ENCODE data around the gene SAPCD2. TPM values are rescaled to one million over a fixed set of nuclear protein-coding genes. Genes with fewer than 3 reads are reported as not detected.

SAPCD2 gene
- total RNA-seq, 1 experiment from 2014 or later: 15.7 TPM

DNA sequence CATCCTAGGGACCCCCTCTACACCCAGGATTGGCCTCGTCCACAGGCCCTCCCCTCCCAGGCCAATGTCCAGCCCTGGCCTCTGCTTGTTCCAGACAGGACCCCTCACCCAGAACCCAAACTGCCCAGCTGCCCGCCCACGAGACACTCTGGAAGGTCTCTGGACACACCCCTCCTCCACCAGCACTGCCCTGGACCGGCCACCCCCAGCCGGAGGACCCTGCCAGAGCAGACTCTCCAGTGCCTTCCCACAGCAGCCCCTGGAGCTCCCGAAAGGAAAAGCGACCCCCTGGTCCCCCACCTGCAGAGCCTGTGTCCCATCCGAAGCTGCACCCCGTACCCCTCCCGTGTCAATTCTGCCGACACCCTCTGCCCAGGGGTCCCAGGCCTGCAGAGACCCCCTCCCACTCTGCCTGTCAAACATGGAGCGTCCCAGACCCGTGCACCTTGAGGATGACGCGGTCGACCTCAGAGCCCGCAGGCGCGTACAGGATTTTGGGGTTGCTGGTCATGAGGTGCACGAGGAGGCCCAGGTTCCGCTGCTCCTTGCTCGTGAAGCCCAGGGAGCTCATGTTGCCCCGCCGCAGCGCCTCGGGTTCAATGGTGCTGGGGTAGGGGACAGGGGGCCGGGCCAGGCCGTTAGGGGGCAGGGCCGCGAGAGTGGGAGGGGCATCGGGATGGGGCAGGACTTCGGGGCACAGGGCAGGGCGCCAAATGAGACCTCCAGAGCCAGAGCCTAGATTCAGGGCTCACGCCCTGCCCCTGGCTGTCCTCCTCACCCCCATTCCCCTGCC is 50.3 kb downstream of the SAPCD2 start:
- Mint-ChIP-seq H3K27ac (ENCODE audit: low read depth, unreplicated experiment) (no peak overlapping the region), H3K9me3 (ENCODE audit: unreplicated experiment) (no peaks in the 10 kb centered on the region)
- CTCF ChIA-PET: interaction anchor here (0.6 to 3.0 kb wide), 4 partner anchors 8 to 27 kb away, joined by 3 to 14 read pairs (median 4); partner anchors contain the start of gene ABCA2

DNA sequence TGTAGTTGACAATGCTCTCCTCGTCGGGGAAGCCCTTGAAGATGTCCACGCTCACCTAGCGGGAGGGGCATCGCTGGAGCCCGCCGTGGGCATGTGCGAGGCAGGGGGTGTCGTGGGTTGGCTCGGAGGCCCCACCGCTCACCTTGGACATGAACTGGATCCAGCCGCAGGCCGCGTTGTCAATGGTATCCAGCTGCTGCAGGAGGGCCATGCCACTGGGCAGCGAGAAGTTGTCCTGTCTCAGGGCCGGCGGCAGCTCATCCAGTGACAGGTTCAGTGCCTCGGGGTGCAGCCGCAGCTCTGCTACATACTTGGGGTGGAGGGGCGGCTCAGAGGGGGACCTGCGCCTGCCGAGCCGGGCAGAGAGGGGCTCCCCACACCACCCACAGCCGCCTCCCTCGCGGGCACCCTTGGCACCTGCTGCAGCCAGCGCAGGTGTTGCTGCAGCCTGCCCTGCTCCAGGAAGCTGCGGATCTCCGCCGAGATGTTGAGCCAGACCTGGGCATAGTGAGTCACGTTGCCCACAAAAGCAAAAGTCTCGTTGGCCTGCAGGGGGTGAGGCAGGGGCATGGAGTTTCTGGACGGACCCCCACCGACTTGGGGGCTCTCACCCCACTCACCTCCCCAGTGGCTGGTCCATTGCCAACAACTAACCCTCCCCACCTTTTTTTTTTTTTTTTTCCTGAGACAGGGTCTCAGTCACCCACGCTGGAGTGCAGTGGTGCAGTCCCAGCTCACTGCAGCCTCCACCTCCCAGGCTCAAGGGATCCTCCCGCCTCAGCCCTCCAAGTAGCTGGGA is 51.4 kb downstream of the SAPCD2 start:
- Mint-ChIP-seq H3K9me3 (ENCODE audit: unreplicated experiment) (no peaks in the 10 kb centered on the region), H3K27ac (ENCODE audit: low read depth, unreplicated experiment) (no peak overlapping the region), H3K36me3 (ENCODE audit: insufficient read depth, unreplicated experiment) (peaks cover 13% of the 10 kb centered on the region), H3K4me1 (ENCODE audit: insufficient read depth, unreplicated experiment) (no peaks in the 10 kb centered on the region), H3K27me3 (ENCODE audit: insufficient read depth, unreplicated experiment) (no peaks in the 10 kb centered on the region), H3K4me3 (ENCODE audit: unreplicated experiment) (no peak overlapping the region)
- TF ChIP-seq CTCF (IDR thresholded peaks at IDR 0.05; ENCODE audit: unreplicated experiment): no peak
- CTCF ChIA-PET: interaction anchor here (3.0 kb wide), 1 partner anchor 9 kb away, joined by 14 read pairs; the partner anchor contains the start of gene ABCA2
- DNase-seq (ENCODE audit: unreplicated experiment): no peak
- intact Hi-C loops (cut with micrococcal nuclease): no loop called here
- POLR2A ChIA-PET: interaction anchor here (0.6 kb wide), 1 partner anchor 53 kb away, joined by 4 read pairs; no protein-coding TSS in a partner anchor
- no TSS peak for BruUV-seq (replicated peaks)

More for the DNA sequence above, 50.3 kb downstream of the SAPCD2 start:
- Mint-ChIP-seq H3K4me1 (ENCODE audit: insufficient read depth, unreplicated experiment) (no peaks in the 10 kb centered on the region), H3K27me3 (ENCODE audit: insufficient read depth, unreplicated experiment) (no peaks in the 10 kb centered on the region), H3K4me3 (ENCODE audit: unreplicated experiment) (no peak overlapping the region), H3K36me3 (ENCODE audit: insufficient read depth, unreplicated experiment) (peaks cover 10% of the 10 kb centered on the region)
- no TSS peak for BruUV-seq (replicated peaks)
- POLR2A ChIA-PET: interaction anchor here (0.6 kb wide), 1 partner anchor 52 kb away, joined by 4 read pairs; no protein-coding TSS in a partner anchor
- DNase-seq (ENCODE audit: unreplicated experiment): no peak
- no peak for TF ChIP-seq CTCF (IDR thresholded peaks at IDR 0.05; ENCODE audit: unreplicated experiment)
- intact Hi-C loops (cut with micrococcal nuclease): no loop called here

DNA sequence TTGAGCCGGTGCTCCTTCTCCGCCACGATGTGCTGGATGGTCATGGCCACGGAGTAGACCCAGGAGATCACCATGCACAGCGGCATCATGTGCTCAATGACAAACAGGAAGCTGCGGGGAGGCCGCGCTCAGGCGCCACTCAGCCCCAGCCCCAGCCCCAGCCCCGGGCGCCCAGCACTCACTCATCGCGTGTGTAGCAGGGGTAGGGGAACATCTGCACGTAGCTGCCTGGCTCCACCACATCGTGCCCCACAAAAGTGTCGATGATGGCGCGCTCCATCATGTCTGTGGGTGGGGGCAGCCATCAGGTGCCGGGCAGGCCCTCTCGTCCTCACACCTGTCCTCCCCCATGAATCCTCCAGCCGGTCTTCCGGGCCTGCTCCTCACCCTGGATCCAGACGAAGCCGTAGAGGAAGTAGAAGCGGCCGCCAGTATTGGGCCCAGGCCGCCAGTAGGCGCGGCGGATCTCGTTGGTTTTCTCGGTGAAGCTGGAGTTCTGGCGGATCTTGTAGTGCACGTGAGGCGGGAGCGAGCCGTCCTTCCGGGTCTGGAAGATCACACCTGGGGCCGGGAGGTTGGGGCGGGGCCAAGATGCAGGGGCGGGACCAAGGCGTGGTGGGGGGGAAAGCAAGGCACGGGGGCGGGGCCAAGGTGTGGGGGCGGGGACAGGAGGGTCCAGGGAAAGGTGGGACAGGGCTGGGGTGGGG is 52.4 kb downstream of the SAPCD2 start:
- no peak for TF ChIP-seq CTCF (IDR thresholded peaks at IDR 0.05; ENCODE audit: unreplicated experiment)
- ChIA-PET POLR2A (no interaction called here), CTCF (interaction anchor here (3.0 kb wide), 1 partner anchor 10 kb away, joined by 14 read pairs; the partner anchor contains the start of gene ABCA2)
- Mint-ChIP-seq H3K4me1 (ENCODE audit: insufficient read depth, unreplicated experiment) (no peaks in the 10 kb centered on the region), H3K36me3 (ENCODE audit: insufficient read depth, unreplicated experiment) (peaks cover 13% of the 10 kb centered on the region), H3K4me3 (ENCODE audit: unreplicated experiment) (no peak overlapping the region), H3K27ac (ENCODE audit: low read depth, unreplicated experiment) (no peak overlapping the region), H3K9me3 (ENCODE audit: unreplicated experiment) (no peaks in the 10 kb centered on the region), H3K27me3 (ENCODE audit: insufficient read depth, unreplicated experiment) (no peaks in the 10 kb centered on the region)
- DNase-seq (ENCODE audit: unreplicated experiment): no peak
- no TSS peak for BruUV-seq (replicated peaks)
- intact Hi-C loops (cut with micrococcal nuclease): no loop called here

All from MCF 10A (cell line).